Smooth muscle cell of the brain vasculature (primary cell): ENCODE data around the gene SCYL2.

Experiments
- DNase-seq: peaks from one replicate; pipeline ENCODE4 v3.0.0-alpha.2; 2012; ENCODE audit warnings: low read depth, low spot score

The SCYL2 gene

GRCh38 chr12:100375038-100375735 is 108.2 kb downstream of the SCYL2 start:
- DNase-seq: no peak

GRCh38 chr12:100376161-100376560 is 109.2 kb downstream of the SCYL2 start:
- no peak for DNase-seq

- DNase-seq: no peak
Measured at GRCh38 chr12:100381379-100381778, 114.4 kb downstream of the SCYL2 start.

GRCh38 chr12:100382338-100382737 is 115.4 kb downstream of the SCYL2 start:
- DNase-seq: no peak

- DNase-seq: no peak
Measured at GRCh38 chr12:100383586-100384558, 116.9 kb downstream of the SCYL2 start.

- DNase-seq: no peak
Measured at GRCh38 chr12:100384559-100384935, 117.6 kb downstream of the SCYL2 start.

- no peak for DNase-seq
Measured at GRCh38 chr12:100388382-100388781, 121.4 kb downstream of the SCYL2 start.
